HepG2 (cell line): ENCODE results near the gene CADPS2. TPM values are rescaled to one million over a fixed set of nuclear protein-coding genes. Genes with fewer than 3 reads are reported as not detected.

Experiments
- CBFB ChIP-seq: sonication (generic); formaldehyde crosslinking; IDR thresholded peaks from 2 replicates; pipeline ENCODE4 v1.4.0; 2020; ENCODE audit warnings: missing genetic modification reagents
- CENPT ChIP-seq: sonication (generic); formaldehyde crosslinking; IDR thresholded peaks from 2 replicates; pipeline ENCODE4 v1.8.0; 2022; ENCODE audit warnings: low read depth, mild to moderate bottlenecking, moderate library complexity, missing genetic modification reagents
- GATAD2A ChIP-seq: IDR thresholded peaks from 2 replicates; pipeline ENCODE4 v1.6.1; 2016
- GLI4 ChIP-seq: sonication (generic); formaldehyde crosslinking; IDR thresholded peaks from 2 replicates; pipeline ENCODE4 v1.5.1; 2020; ENCODE audit warnings: missing genetic modification reagents, mild to moderate bottlenecking, moderate library complexity, borderline replicate concordance
- HDAC2 ChIP-seq: sonication (generic); formaldehyde crosslinking; IDR thresholded peaks from 2 replicates; pipeline ENCODE4 v1.4.0; 2020; ENCODE audit warnings: missing genetic modification reagents
- HMG20A ChIP-seq: IDR thresholded peaks from 2 replicates; pipeline ENCODE4 v1.6.1; 2016; ENCODE audit warnings: borderline replicate concordance
- IRX3 ChIP-seq: sonication (generic); formaldehyde crosslinking; IDR thresholded peaks from 2 replicates; pipeline ENCODE4 v1.8.1; 2023; ENCODE audit warnings: mild to moderate bottlenecking, low read depth, missing genetic modification reagents, borderline replicate concordance
- KDM5B ChIP-seq: sonication (generic); formaldehyde crosslinking; IDR thresholded peaks from 2 replicates; pipeline ENCODE4 v1.4.0; 2020; ENCODE audit warnings: missing genetic modification reagents, mild to moderate bottlenecking, borderline replicate concordance
- NFKBIZ ChIP-seq: IDR thresholded peaks from 2 replicates; pipeline ENCODE4 v1.6.1; 2018; ENCODE audit warnings: missing genetic modification reagents, missing compliant biosample characterization
- POGZ ChIP-seq: sonication (generic); formaldehyde crosslinking; IDR thresholded peaks from 2 replicates; pipeline ENCODE4 v1.4.0; 2020; ENCODE audit warnings: mild to moderate bottlenecking, missing genetic modification reagents
- POLR2G ChIP-seq: fragments of 200-400 bp; formaldehyde crosslinking; IDR thresholded peaks from 2 replicates; pipeline ENCODE4 v1.6.1; 2018; ENCODE audit warnings: mild to moderate bottlenecking, low read depth, low read length, moderate library complexity
- RNF2 ChIP-seq: fragments of 450-650 bp; conservative IDR thresholded peaks from 2 replicates; pipeline ENCODE4 v1.6.1; 2016; ENCODE audit warnings: low read depth
- SP2 ChIP-seq: sonication (generic); formaldehyde crosslinking; IDR thresholded peaks from 2 replicates; pipeline ENCODE4 v1.5.1; 2020; ENCODE audit warnings: mild to moderate bottlenecking, missing genetic modification reagents
- ZNF180 ChIP-seq: sonication (generic); formaldehyde crosslinking; IDR thresholded peaks from 2 replicates; pipeline ENCODE4 v1.4.0; 2020; ENCODE audit warnings: low read depth, missing genetic modification reagents, borderline replicate concordance
- ZNF235 ChIP-seq: sonication (generic); formaldehyde crosslinking; IDR thresholded peaks from 2 replicates; pipeline ENCODE4 v1.8.1; 2023; ENCODE audit warnings: mild to moderate bottlenecking, missing genetic modification reagents, borderline replicate concordance
- ZNF33B ChIP-seq: sonication (generic); formaldehyde crosslinking; IDR thresholded peaks from 2 replicates; pipeline ENCODE4 v1.5.1; 2020; ENCODE audit warnings: mild to moderate bottlenecking, missing genetic modification reagents
- ZNF839 ChIP-seq: sonication (generic); formaldehyde crosslinking; IDR thresholded peaks from 2 replicates; pipeline ENCODE4 v1.4.0; 2020; ENCODE audit warnings: missing genetic modification reagents, mild to moderate bottlenecking, borderline replicate concordance
- ZZZ3 ChIP-seq: sonication (generic); formaldehyde crosslinking; IDR thresholded peaks from 2 replicates; pipeline ENCODE4 v1.4.0; 2020; ENCODE audit warnings: missing genetic modification reagents, mild to moderate bottlenecking, borderline replicate concordance
- polyA plus RNA-seq, 8 experiments: library from polyadenylated mRNA; depleted of rRNA in 3 of 8; stranded (reverse) in 7 of 8; unstranded in 1 of 8; fragments of >200 nt; fragmentation: Illumina TruSeq in 4 of 8; extraction: Trizol in 4 of 8; gene quantifications; 2 replicates each; pipeline versions ENCODE4 v1.2.1 to v1.2.3, GENCODE V29; 2011 to 2016; ENCODE audit warnings: low read depth in 4 of 8, missing spikeins in 1 of 8, mixed read lengths in 1 of 8; ENCODE audit not compliant: insufficient read depth in 1 of 8
- total RNA-seq, 5 experiments: library from RNA; depleted of rRNA; stranded (reverse); fragments of >200 nt; fragmentation: Illumina TruSeq; extraction: Trizol; gene quantifications; 2 replicates each; pipeline ENCODE4 v1.2.3, GENCODE V29; 2016; ENCODE audit warnings: low read depth in 1 of 5
- TF ChIP-seq, protein P1 (sequence below): IDR thresholded peaks from 2 replicates; pipeline ENCODE4 v1.6.1; 2012; ENCODE audit warnings: inconsistent platforms
- TF ChIP-seq, protein P2 (sequence below): sonication (generic); formaldehyde crosslinking; IDR thresholded peaks from 2 replicates; pipeline ENCODE4 v1.8.1; 2023; ENCODE audit warnings: missing genetic modification reagents, inconsistent platforms, borderline replicate concordance
- TF ChIP-seq, protein P3 (sequence below): sonication (generic); formaldehyde crosslinking; IDR thresholded peaks from 2 replicates; pipeline ENCODE4 v1.4.0; 2020; ENCODE audit warnings: missing genetic modification reagents, borderline replicate concordance
- TF ChIP-seq, protein P4 (sequence below): sonication (generic); formaldehyde crosslinking; IDR thresholded peaks from 2 replicates; pipeline ENCODE4 v1.4.0; 2020; ENCODE audit warnings: missing genetic modification reagents, borderline replicate concordance
- TF ChIP-seq, protein P5 (sequence below): IDR thresholded peaks from 2 replicates; pipeline ENCODE4 v1.6.1; 2016; ENCODE audit warnings: low read depth

The CADPS2 gene
- total and polyA plus RNA-seq, 2 of the 13 experiments (the other 11 are each of a cell fraction or from before 2014, with no cell fraction given) = 17.6 to 43.8 TPM

DNA sequence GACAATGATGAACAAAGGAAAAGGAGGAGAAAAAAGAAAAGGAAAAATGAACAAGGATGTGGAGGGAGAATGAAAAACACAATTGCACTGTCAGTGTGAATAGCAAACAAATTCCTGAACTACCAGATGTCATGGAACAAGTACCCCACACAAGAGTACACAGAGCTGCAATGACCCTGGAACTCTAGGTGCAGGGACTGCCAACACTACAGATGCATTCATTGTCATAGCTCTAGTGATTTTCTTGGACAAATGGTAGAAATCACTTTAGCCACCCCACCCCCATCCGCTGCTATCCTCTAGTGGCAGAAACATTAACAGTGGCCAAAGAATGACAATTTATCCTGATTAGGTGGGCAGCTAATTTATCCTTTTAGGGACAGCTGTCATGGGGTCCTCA, 190.4 kb downstream of the CADPS2 start (continued):
- TF ChIP-seq ZZZ3 (CRISPR knock-in tag) = no peak
- TF ChIP-seq, protein P1, sequence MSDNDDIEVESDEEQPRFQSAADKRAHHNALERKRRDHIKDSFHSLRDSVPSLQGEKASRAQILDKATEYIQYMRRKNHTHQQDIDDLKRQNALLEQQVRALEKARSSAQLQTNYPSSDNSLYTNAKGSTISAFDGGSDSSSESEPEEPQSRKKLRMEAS = 0 out of 2 replicates have a peak, but pooled peaks have one; percentile 15
- TF ChIP-seq, protein P2, sequence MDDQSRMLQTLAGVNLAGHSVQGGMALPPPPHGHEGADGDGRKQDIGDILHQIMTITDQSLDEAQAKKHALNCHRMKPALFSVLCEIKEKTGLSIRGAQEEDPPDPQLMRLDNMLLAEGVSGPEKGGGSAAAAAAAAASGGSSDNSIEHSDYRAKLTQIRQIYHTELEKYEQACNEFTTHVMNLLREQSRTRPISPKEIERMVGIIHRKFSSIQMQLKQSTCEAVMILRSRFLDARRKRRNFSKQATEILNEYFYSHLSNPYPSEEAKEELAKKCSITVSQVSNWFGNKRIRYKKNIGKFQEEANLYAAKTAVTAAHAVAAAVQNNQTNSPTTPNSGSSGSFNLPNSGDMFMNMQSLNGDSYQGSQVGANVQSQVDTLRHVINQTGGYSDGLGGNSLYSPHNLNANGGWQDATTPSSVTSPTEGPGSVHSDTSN (CRISPR knock-in tag) = no peak
- no peak for TF ChIP-seq POLR2G
- TF ChIP-seq KDM5B (CRISPR knock-in tag) = no peak
- TF ChIP-seq, protein P3, sequence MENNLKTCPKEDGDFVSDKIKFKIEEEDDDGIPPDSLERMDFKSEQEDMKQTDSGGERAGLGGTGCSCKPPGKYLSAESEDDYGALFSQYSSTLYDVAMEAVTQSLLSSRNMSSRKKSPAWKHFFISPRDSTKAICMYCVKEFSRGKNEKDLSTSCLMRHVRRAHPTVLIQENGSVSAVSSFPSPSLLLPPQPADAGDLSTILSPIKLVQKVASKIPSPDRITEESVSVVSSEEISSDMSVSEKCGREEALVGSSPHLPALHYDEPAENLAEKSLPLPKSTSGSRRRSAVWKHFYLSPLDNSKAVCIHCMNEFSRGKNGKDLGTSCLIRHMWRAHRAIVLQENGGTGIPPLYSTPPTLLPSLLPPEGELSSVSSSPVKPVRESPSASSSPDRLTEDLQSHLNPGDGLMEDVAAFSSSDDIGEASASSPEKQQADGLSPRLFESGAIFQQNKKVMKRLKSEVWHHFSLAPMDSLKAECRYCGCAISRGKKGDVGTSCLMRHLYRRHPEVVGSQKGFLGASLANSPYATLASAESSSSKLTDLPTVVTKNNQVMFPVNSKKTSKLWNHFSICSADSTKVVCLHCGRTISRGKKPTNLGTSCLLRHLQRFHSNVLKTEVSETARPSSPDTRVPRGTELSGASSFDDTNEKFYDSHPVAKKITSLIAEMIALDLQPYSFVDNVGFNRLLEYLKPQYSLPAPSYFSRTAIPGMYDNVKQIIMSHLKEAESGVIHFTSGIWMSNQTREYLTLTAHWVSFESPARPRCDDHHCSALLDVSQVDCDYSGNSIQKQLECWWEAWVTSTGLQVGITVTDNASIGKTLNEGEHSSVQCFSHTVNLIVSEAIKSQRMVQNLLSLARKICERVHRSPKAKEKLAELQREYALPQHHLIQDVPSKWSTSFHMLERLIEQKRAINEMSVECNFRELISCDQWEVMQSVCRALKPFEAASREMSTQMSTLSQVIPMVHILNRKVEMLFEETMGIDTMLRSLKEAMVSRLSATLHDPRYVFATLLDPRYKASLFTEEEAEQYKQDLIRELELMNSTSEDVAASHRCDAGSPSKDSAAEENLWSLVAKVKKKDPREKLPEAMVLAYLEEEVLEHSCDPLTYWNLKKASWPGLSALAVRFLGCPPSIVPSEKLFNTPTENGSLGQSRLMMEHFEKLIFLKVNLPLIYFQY (CRISPR knock-in tag) = no peak
- TF ChIP-seq ZNF180 (CRISPR knock-in tag) = no peak
- no peak for TF ChIP-seq CENPT (CRISPR knock-in tag)
- TF ChIP-seq IRX3 (CRISPR knock-in tag) = no peak
- TF ChIP-seq HDAC2 (CRISPR knock-in tag) = peak; percentile 67
- TF ChIP-seq GLI4 = no peak
- no peak for TF ChIP-seq ZNF33B (CRISPR knock-in tag)
- TF ChIP-seq POGZ (CRISPR knock-in tag) = no peak
- peak; percentile 49 for TF ChIP-seq GATAD2A (CRISPR knock-in tag)
- no peak for TF ChIP-seq ZNF839 (CRISPR knock-in tag)
- peak; percentile 41; the same call in 1 of the 2 replicates for TF ChIP-seq HMG20A (CRISPR knock-in tag)
- TF ChIP-seq RNF2 = no peak
- TF ChIP-seq, protein P4, sequence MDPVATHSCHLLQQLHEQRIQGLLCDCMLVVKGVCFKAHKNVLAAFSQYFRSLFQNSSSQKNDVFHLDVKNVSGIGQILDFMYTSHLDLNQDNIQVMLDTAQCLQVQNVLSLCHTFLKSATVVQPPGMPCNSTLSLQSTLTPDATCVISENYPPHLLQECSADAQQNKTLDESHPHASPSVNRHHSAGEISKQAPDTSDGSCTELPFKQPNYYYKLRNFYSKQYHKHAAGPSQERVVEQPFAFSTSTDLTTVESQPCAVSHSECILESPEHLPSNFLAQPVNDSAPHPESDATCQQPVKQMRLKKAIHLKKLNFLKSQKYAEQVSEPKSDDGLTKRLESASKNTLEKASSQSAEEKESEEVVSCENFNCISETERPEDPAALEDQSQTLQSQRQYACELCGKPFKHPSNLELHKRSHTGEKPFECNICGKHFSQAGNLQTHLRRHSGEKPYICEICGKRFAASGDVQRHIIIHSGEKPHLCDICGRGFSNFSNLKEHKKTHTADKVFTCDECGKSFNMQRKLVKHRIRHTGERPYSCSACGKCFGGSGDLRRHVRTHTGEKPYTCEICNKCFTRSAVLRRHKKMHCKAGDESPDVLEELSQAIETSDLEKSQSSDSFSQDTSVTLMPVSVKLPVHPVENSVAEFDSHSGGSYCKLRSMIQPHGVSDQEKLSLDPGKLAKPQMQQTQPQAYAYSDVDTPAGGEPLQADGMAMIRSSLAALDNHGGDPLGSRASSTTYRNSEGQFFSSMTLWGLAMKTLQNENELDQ (CRISPR knock-in tag) = no peak
- no peak for TF ChIP-seq CBFB (CRISPR knock-in tag)
- TF ChIP-seq, protein P5, sequence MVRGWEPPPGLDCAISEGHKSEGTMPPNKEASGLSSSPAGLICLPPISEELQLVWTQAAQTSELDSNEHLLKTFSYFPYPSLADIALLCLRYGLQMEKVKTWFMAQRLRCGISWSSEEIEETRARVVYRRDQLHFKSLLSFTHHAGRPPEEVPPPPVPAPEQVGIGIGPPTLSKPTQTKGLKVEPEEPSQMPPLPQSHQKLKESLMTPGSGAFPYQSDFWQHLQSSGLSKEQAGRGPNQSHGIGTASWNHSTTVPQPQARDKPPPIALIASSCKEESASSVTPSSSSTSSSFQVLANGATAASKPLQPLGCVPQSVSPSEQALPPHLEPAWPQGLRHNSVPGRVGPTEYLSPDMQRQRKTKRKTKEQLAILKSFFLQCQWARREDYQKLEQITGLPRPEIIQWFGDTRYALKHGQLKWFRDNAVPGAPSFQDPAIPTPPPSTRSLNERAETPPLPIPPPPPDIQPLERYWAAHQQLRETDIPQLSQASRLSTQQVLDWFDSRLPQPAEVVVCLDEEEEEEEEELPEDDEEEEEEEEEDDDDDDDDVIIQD (CRISPR knock-in tag) = peak; percentile 85
- no peak for TF ChIP-seq SP2 (CRISPR knock-in tag)
- TF ChIP-seq ZNF235 (CRISPR knock-in tag) = no peak
- no peak for TF ChIP-seq NFKBIZ (CRISPR knock-in tag)
